Measurements from ENCODE around the gene HS1BP3.

HS1BP3 gene

DNA sequence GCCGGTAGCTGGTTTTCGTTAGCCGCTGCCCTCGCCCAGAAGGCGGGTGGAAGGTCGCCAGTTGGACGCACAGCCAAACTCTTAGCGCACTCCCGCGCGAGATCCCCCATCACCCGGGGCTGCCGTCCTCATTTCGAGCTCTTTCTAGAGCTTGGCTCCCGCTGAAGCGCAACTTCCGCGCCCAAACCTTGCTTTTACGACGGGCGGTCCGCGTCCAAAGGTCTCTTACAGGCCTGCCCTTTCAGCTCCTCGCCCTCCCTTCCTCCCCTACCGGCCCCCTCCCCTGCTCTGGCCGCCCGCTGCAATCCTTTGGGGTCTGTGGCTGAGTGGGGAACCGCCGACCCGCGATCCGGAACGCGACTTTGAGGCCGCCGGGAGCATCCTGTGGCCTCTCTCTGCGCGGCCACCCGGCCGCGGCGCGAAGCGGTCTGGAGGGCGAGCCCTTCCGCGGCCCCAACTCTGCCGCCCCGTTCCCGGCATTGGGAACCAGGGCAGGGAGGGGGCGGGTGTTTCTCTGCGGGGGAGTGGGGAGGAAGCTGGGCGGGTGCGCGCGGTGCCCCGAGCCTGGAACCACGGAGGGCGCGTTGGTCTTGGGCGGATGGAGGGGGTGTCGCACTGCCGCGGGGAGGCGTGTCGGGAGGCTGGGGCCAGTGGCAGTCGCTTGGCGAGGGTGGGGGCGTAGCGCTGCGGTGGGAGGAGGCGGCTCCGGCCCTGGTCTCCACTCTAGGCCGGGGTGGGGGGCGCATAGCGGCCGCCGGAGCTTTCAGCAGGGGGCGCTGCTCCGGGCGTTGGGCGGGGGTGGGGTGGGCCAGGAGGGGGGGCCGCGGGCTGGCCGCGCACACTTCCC lies 15.6 kb upstream of the HS1BP3 start, which contains the start of gene GDF7:
TSS of gene GDF7 (plus strand) at position 841 of the 847 bp plus-strand sequence. CDS start 96 bp downstream, outside the sequence.
- no peak for TF ChIP-seq TCF12 (IDR thresholded peaks at IDR 0.05; ENCODE audit: low read depth)
- peak; percentile 17; the same call in 1 of the 2 replicates for TF ChIP-seq ZBTB7A (IDR thresholded peaks at IDR 0.05; ENCODE audit: low read depth)

DNA sequence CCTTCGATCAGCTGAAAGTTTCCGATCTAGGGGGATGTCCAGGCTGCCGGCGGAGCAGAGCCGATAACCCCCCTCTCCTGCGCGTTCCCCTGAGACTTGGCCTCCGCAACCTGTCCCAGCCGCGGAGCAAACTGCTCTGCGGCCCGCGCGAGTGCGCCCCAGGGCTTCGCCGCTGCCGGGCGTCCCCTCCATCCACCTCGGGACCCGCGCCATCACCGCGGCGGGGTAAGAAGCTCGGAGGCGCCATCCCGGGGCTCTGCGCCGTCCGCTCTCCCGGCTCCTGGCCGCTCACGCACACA lies 15.1 kb upstream of the HS1BP3 start:
- TF ChIP-seq EP300 (IDR thresholded peaks at IDR 0.05; ENCODE audit: borderline replicate concordance): no peak
- no peak for TF ChIP-seq TCF12 (IDR thresholded peaks at IDR 0.05; ENCODE audit: low read depth)
- TF ChIP-seq, protein P1, sequence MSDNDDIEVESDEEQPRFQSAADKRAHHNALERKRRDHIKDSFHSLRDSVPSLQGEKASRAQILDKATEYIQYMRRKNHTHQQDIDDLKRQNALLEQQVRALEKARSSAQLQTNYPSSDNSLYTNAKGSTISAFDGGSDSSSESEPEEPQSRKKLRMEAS (IDR thresholded peaks at IDR 0.05): no peak
- TF ChIP-seq TAF1 (IDR thresholded peaks at IDR 0.05; ENCODE audit: low read depth): no peak
- no peak for TF ChIP-seq CREB1 (IDR thresholded peaks at IDR 0.05; ENCODE audit: low read depth)
- TF ChIP-seq TEAD4 (IDR thresholded peaks at IDR 0.05): no peak
- TF ChIP-seq FOXM1 (IDR thresholded peaks at IDR 0.05; ENCODE audit: borderline replicate concordance, low read depth): no peak
- TF ChIP-seq NFIC (IDR thresholded peaks at IDR 0.05): no peak
- TF ChIP-seq EGR1 (IDR thresholded peaks at IDR 0.05): no peak
- TF ChIP-seq, protein P2, sequence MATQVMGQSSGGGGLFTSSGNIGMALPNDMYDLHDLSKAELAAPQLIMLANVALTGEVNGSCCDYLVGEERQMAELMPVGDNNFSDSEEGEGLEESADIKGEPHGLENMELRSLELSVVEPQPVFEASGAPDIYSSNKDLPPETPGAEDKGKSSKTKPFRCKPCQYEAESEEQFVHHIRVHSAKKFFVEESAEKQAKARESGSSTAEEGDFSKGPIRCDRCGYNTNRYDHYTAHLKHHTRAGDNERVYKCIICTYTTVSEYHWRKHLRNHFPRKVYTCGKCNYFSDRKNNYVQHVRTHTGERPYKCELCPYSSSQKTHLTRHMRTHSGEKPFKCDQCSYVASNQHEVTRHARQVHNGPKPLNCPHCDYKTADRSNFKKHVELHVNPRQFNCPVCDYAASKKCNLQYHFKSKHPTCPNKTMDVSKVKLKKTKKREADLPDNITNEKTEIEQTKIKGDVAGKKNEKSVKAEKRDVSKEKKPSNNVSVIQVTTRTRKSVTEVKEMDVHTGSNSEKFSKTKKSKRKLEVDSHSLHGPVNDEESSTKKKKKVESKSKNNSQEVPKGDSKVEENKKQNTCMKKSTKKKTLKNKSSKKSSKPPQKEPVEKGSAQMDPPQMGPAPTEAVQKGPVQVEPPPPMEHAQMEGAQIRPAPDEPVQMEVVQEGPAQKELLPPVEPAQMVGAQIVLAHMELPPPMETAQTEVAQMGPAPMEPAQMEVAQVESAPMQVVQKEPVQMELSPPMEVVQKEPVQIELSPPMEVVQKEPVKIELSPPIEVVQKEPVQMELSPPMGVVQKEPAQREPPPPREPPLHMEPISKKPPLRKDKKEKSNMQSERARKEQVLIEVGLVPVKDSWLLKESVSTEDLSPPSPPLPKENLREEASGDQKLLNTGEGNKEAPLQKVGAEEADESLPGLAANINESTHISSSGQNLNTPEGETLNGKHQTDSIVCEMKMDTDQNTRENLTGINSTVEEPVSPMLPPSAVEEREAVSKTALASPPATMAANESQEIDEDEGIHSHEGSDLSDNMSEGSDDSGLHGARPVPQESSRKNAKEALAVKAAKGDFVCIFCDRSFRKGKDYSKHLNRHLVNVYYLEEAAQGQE (IDR thresholded peaks at IDR 0.05; ENCODE audit: low read depth): no peak
- no peak for TF ChIP-seq CEBPB (IDR thresholded peaks at IDR 0.05)

DNA sequence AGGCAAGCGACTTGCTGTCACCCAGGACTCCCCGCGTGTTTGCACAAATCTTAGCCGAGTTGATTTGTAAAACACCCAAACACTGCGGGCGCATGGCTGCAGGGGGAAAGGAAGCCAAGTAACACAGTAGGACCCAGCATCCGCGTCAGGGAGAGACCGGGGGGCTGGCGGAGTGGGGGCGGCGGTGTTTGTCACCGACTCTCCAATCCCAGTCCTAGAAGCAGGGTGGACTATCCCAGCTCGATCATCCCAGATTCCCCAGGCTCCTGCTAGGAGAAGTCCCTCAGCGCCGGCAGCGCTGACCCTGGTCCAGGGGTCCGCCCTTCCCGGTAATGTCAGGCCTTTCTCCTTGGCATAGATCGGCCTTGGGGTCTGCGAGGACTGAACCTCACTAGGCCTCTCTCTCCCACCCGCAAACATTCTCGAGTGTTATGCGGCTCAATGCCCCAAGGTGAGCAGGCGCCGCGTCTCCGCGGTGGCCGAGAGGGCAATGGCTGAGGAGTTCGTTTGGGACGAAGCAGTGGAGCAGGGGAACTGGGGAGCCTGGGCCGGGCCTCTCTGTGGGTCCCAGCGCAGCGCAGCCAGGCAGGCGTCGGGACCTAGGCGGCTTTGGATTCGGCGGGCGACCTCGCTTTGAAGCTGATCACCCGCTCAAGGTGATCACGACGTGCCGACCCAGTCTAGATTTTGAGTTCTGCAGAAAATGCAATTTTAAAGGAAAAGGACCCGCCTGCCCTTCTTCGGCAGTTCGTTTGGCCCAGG lies 14.5 kb upstream of the HS1BP3 start:
- no peak for TF ChIP-seq RAD21 (IDR thresholded peaks at IDR 0.05; ENCODE audit: low read depth)
- no peak for TF ChIP-seq EGR1 (IDR thresholded peaks at IDR 0.05)
- TF ChIP-seq, protein P3, sequence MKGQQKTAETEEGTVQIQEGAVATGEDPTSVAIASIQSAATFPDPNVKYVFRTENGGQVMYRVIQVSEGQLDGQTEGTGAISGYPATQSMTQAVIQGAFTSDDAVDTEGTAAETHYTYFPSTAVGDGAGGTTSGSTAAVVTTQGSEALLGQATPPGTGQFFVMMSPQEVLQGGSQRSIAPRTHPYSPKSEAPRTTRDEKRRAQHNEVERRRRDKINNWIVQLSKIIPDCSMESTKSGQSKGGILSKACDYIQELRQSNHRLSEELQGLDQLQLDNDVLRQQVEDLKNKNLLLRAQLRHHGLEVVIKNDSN (IDR thresholded peaks at IDR 0.05): no peak

DNA sequence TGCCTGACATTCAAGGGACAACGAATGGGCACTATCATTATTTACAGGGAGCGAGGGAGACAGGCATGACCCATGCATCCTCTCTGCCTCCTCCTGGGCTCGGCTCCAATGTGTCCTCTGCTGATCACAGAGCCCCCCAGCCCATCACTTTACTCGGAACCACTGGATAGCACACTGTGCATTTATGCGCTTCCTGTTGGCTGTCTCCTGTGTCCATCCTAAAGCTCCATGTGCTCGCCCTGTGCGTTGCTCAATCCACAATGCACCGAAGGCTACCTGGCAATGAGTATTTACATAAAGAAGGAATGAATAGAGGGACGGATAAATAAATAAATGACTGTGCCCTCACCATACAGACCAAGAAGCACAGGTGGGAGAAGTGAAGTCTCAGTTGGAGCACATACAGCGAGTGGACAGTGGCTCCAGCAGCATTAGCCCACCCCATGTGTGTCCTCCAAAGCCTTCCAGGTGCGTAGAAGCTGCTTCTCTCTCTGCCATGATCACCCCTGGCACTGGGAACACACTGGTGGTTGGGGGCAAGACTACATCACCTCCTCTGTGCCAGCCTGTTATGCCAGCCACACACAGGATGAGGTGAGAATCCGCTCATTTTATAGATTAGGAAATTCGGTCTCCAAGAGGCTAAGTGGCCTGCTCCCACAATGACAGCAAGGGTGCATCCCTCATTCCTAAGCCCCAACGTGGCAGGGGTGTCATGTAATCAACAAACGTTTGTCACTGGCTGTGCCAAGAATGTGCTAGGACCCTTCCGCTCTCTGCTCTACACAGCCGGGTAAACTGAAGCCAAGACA lies 13.7 kb upstream of the HS1BP3 start:
- TF ChIP-seq RAD21 (IDR thresholded peaks at IDR 0.05; ENCODE audit: low read depth) (no peak), EP300 (IDR thresholded peaks at IDR 0.05; ENCODE audit: borderline replicate concordance) (no peak), YY1 (IDR thresholded peaks at IDR 0.05; ENCODE audit: low read depth) (no peak), CEBPB (IDR thresholded peaks at IDR 0.05) (no peak), TAF1 (IDR thresholded peaks at IDR 0.05; ENCODE audit: low read depth) (no peak), TCF12 (IDR thresholded peaks at IDR 0.05; ENCODE audit: low read depth) (no peak), ZBTB7A (IDR thresholded peaks at IDR 0.05; ENCODE audit: low read depth) (no peak), CREB1 (IDR thresholded peaks at IDR 0.05; ENCODE audit: low read depth) (no peak)
- TF ChIP-seq, protein P3 (IDR thresholded peaks at IDR 0.05): no peak
- TF ChIP-seq, protein P1 (IDR thresholded peaks at IDR 0.05): no peak
- TF ChIP-seq, protein P2 (IDR thresholded peaks at IDR 0.05; ENCODE audit: low read depth): no peak

DNA sequence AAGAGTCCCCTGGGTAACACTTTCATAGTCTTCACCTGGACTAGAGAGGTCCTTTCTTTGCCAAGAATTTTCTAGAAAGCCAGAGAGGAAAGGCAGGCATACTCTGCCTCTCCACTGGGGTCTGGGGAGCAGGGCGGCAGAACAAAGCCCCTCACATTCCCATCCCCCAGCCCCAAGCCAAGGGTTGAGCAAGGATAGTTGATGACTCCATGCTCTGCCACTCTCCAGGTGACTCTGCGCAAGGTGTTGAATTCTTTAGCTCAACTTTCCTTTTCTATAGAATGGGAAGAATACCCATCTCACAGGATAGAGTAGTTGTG lies 13.1 kb upstream of the HS1BP3 start:
- TF ChIP-seq TAF1 (IDR thresholded peaks at IDR 0.05; ENCODE audit: low read depth) (no peak), ZBTB7A (IDR thresholded peaks at IDR 0.05; ENCODE audit: low read depth) (no peak), CREB1 (IDR thresholded peaks at IDR 0.05; ENCODE audit: low read depth) (no peak), TEAD4 (IDR thresholded peaks at IDR 0.05) (no peak), EGR1 (IDR thresholded peaks at IDR 0.05) (no peak), CEBPB (IDR thresholded peaks at IDR 0.05) (no peak), FOXM1 (IDR thresholded peaks at IDR 0.05; ENCODE audit: borderline replicate concordance, low read depth) (no peak)
- TF ChIP-seq, protein P1 (IDR thresholded peaks at IDR 0.05): no peak
